Mesendoderm (in vitro differentiated cells): Measurements from ENCODE around the gene PNPT1.
"Not testable (repeated sequence)": the region's sequence is repeated elsewhere in the genome, so short reads cannot be mapped to it uniquely, and the experiment has no call there.

Experiments
- DNase-seq: peaks from one replicate; pipeline ENCODE4 v3.0.0; 2013
- H2AK5ac ChIP-seq: 2 replicates; pipeline ENCODE4 v1.6.1; 2013; ENCODE audit warnings: low read length, inconsistent platforms
- H2BK120ac ChIP-seq: 2 replicates; pipeline ENCODE4 v1.6.1; 2013; ENCODE audit warnings: low read depth, mild to moderate bottlenecking, low read length, moderate library complexity, mixed read lengths
- H2BK15ac ChIP-seq: replicated peaks from 2 replicates; pipeline ENCODE4 v1.6.1; 2013; ENCODE audit warnings: low read depth, mild to moderate bottlenecking, moderate library complexity
- H2BK5ac ChIP-seq: 2 replicates; pipeline ENCODE4 v1.6.1; 2013; ENCODE audit warnings: low read length, inconsistent platforms
- H3K18ac ChIP-seq: 2 replicates; pipeline ENCODE4 v1.6.1; 2013; ENCODE audit warnings: mild to moderate bottlenecking, low read length, mixed read lengths
- H3K23ac ChIP-seq: one replicate; pipeline ENCODE4 v1.6.1; 2013; ENCODE audit warnings: low read length
- H3K27ac ChIP-seq: 2 replicates; pipeline ENCODE4 v1.5.1; 2013; ENCODE audit warnings: low read depth, mild to moderate bottlenecking, inconsistent platforms, low read length, moderate library complexity
- H3K27me3 ChIP-seq: 2 replicates; pipeline ENCODE4 v1.6.1; 2013; ENCODE audit warnings: low read length, control low read depth, mild to moderate bottlenecking, inconsistent platforms; ENCODE audit not compliant: insufficient read depth, poor library complexity
- H3K36me3 ChIP-seq: 2 replicates; pipeline ENCODE4 v1.6.1; 2013; ENCODE audit warnings: low read length, inconsistent platforms; ENCODE audit not compliant: control insufficient read depth, insufficient read depth
- H3K4ac ChIP-seq: one replicate; pipeline ENCODE4 v1.6.1; 2013; ENCODE audit warnings: low read depth, mild to moderate bottlenecking, low read length, moderate library complexity
- H3K4me1 ChIP-seq: 2 replicates; pipeline ENCODE4 v1.6.1; 2013; ENCODE audit warnings: low read depth, low read length, inconsistent platforms; ENCODE audit not compliant: control insufficient read depth
- H3K4me2 ChIP-seq: 2 replicates; pipeline ENCODE4 v1.6.1; 2013; ENCODE audit warnings: low read length
- H3K4me3 ChIP-seq: 2 replicates; pipeline ENCODE4 v1.5.1; 2013; ENCODE audit warnings: mild to moderate bottlenecking, low read length
- H3K56ac ChIP-seq: one replicate; pipeline ENCODE4 v1.6.1; 2013; ENCODE audit warnings: low read length
- H3K79me1 ChIP-seq: 2 replicates; pipeline ENCODE4 v1.6.1; 2013; ENCODE audit warnings: low read length, inconsistent platforms
- H3K79me2 ChIP-seq: 2 replicates; pipeline ENCODE4 v1.6.1; 2013; ENCODE audit warnings: mild to moderate bottlenecking, low read length; ENCODE audit not compliant: control insufficient read depth, insufficient read depth
- H3K9ac ChIP-seq: 2 replicates; pipeline ENCODE4 v1.6.1; 2013; ENCODE audit warnings: low read length, inconsistent platforms
- H4K5ac ChIP-seq: one replicate; pipeline ENCODE4 v1.6.1; 2013; ENCODE audit warnings: low read length
- H4K8ac ChIP-seq: one replicate; pipeline ENCODE4 v1.6.1; 2013; ENCODE audit warnings: low read depth, mild to moderate bottlenecking, control low read depth, low read length, moderate library complexity
- WGBS: extraction: QIAGEN DNeasy Blood & Tissue Kit; methylation state at CpG from one replicate; pipeline ENCODE4 v1.1.7; 2013; ENCODE audit warnings: low lambda C conversion rate, missing lambda C conversion rate; ENCODE audit not compliant: insufficient coverage; ENCODE audit errors: extremely low coverage; 5-methylcytosine and 5-hydroxymethylcytosine counted together

Gene PNPT1

GRCh38 chr2:55706258-55706657 is 12.6 kb upstream of the PNPT1 start:
- H3K4ac ChIP-seq, H2BK5ac ChIP-seq, H3K27ac ChIP-seq, H4K8ac ChIP-seq, DNase-seq, H3K36me3 ChIP-seq, H3K4me2 ChIP-seq, H3K27me3 ChIP-seq, H2AK5ac ChIP-seq, H2BK15ac ChIP-seq, H3K18ac ChIP-seq, H3K79me1 ChIP-seq, H2BK120ac ChIP-seq, H3K4me1 ChIP-seq, H4K5ac ChIP-seq, H3K23ac ChIP-seq, H3K9ac ChIP-seq, H3K79me2 ChIP-seq, H3K56ac ChIP-seq, H3K4me3 ChIP-seq: not testable (repeated sequence)
- no CpG with 5 or more reads among the region's 4 CpGs for WGBS

- H2BK15ac ChIP-seq, result no peak overlapping the region
- H4K8ac ChIP-seq, result no peak overlapping the region
- H3K9ac ChIP-seq, result no peak overlapping the region
- no peak for DNase-seq
- H4K5ac ChIP-seq, result no peak overlapping the region
- no peaks in the 10 kb centered on the region for H3K79me1 ChIP-seq
- H3K4me3 ChIP-seq, result no peak overlapping the region
- no peaks in the 10 kb centered on the region for H3K79me2 ChIP-seq
- no peaks in the 10 kb centered on the region for H3K36me3 ChIP-seq
- no peak overlapping the region for H3K18ac ChIP-seq
- H3K27ac ChIP-seq, result no peak overlapping the region
- H2BK120ac ChIP-seq, result no peak overlapping the region
- H3K4me2 ChIP-seq, result no peak overlapping the region
- no peak overlapping the region for H3K4ac ChIP-seq
- H3K23ac ChIP-seq, result no peak overlapping the region
- no peak overlapping the region for H2BK5ac ChIP-seq
- WGBS, result no CpG with 5 or more reads among the region's 7 CpGs
- no peak overlapping the region for H3K56ac ChIP-seq
- H3K4me1 ChIP-seq, result no peaks in the 10 kb centered on the region
- H3K27me3 ChIP-seq, result no peaks in the 10 kb centered on the region
- H2AK5ac ChIP-seq, result no peak overlapping the region
These were observed 11.5 kb upstream of the PNPT1 start for GRCh38 chr2:55705027-55705653.

- Histone ChIP-seq H2BK5ac (no peak overlapping the region), H3K18ac (no peak overlapping the region), H3K56ac (no peak overlapping the region), H2BK120ac (no peak overlapping the region), H2BK15ac (no peak overlapping the region), H4K8ac (no peak overlapping the region), H2AK5ac (no peak overlapping the region), H3K9ac (no peak overlapping the region), H4K5ac (no peak overlapping the region), H3K23ac (no peak overlapping the region), H3K79me1 (no peaks in the 10 kb centered on the region), H3K36me3 (no peaks in the 10 kb centered on the region), H3K79me2 (no peaks in the 10 kb centered on the region), H3K4me2 (no peak overlapping the region), H3K4ac (no peak overlapping the region), H3K27me3 (no peaks in the 10 kb centered on the region), H3K4me1 (peaks cover 3% of the 10 kb centered on the region), H3K27ac (no peak overlapping the region), H3K4me3 (no peak overlapping the region)
- WGBS, result no CpG with 5 or more reads among the region's 4 CpGs
- DNase-seq, result no peak
These were observed 9.7 kb upstream of the PNPT1 start for GRCh38 chr2:55703350-55703749.

DNA sequence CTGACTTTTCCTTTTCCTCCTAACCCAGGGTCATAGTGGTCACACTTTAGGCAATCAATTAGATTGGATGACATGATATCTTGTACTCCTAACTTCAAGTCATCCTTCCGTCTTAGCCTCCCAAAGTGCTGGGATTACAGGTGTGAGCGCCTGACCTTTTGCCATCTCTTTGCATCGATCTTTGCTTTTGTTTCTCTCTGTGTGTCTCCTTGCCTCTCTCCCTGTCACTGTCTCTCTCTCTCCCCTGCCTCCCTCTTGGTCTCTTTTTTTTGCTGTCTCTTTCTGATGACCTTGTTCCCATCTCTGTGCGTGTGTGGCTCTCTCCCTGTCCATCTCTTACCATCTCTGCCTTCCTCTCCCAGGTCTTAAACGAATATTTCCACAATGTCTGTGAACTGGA is 904 bp downstream of the PNPT1 start:
- not testable (repeated sequence) for H3K23ac ChIP-seq, H3K36me3 ChIP-seq, H3K4ac ChIP-seq, H2AK5ac ChIP-seq, H3K4me1 ChIP-seq, H3K79me1 ChIP-seq, H3K27me3 ChIP-seq, H4K8ac ChIP-seq, H2BK120ac ChIP-seq, H4K5ac ChIP-seq, DNase-seq, H3K18ac ChIP-seq, H2BK5ac ChIP-seq, H3K27ac ChIP-seq, H2BK15ac ChIP-seq
- Histone ChIP-seq H3K9ac (peak overlapping the region; percentile 93), H3K56ac (peak overlapping the region; percentile 93), H3K4me2 (peak overlapping the region; percentile 52), H3K4me3 (peak overlapping the region; percentile 94), H3K79me2 (peaks cover 31% of the 10 kb centered on the region)
- WGBS, result no CpG with 5 or more reads among the region's 5 CpGs

DNA sequence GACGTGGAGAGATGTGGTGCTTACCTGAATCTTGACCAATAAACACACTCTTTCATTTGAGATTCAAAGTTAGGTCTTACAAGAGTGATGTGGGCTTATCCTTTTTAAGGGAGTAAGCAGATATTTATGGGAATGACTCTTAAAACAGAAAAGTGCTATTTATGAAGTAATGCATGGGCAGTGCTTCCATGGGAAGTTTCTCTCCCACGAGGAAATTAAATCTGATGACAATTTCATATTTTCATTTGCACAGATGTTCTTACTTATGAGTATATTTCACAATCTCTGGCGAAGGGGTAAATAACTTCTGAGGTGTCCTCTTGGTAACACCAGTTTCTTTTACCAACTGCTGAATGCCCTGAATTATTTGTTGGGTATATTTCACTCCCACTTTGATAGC is 21.0 kb downstream of the PNPT1 start:
- no peak overlapping the region for H3K9ac ChIP-seq
- no peak overlapping the region for H2AK5ac ChIP-seq
- H3K4me2 ChIP-seq, result no peak overlapping the region
- H4K8ac ChIP-seq, result no peak overlapping the region
- H2BK120ac ChIP-seq, result no peak overlapping the region
- H3K56ac ChIP-seq, result no peak overlapping the region
- no CpG with 5 or more reads among the region's 3 CpGs for WGBS
- no peak overlapping the region for H3K18ac ChIP-seq
- no peak overlapping the region for H3K4me3 ChIP-seq
- no peak overlapping the region for H4K5ac ChIP-seq
- H3K27ac ChIP-seq, result no peak overlapping the region
- H3K36me3 ChIP-seq, result no peaks in the 10 kb centered on the region
- H3K4ac ChIP-seq, result no peak overlapping the region
- no peaks in the 10 kb centered on the region for H3K79me1 ChIP-seq
- no peak overlapping the region for H2BK5ac ChIP-seq
- no peak for DNase-seq
- H3K23ac ChIP-seq, result no peak overlapping the region
- no peaks in the 10 kb centered on the region for H3K27me3 ChIP-seq
- H2BK15ac ChIP-seq, result no peak overlapping the region
- no peaks in the 10 kb centered on the region for H3K79me2 ChIP-seq
- no peaks in the 10 kb centered on the region for H3K4me1 ChIP-seq

DNA sequence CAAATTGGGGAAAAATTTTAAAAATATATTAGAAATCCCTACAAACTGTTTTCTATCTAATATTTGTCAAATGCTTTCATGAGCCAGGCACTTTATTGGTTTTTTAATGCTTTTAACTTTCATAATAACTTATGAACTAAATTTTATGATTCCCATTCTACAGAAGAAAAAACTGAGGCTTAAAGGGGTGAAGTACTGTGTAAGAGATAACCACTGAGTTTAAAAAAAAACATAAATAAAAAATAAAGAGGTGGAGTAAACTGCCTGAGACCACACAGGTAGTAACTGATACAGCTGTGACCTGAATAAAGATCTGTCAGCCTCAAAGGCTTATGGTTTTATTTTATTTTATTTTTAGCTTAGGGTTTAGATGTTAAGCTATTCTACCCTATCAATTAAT is 24.7 kb downstream of the PNPT1 start:
- H3K36me3 ChIP-seq, result no peaks in the 10 kb centered on the region
- no peak overlapping the region for H3K9ac ChIP-seq
- H2AK5ac ChIP-seq, result no peak overlapping the region
- H2BK120ac ChIP-seq, result no peak overlapping the region
- H3K18ac ChIP-seq, result no peak overlapping the region
- H3K56ac ChIP-seq, result no peak overlapping the region
- no peak overlapping the region for H3K4me2 ChIP-seq
- H3K79me2 ChIP-seq, result no peaks in the 10 kb centered on the region
- H4K8ac ChIP-seq, result no peak overlapping the region
- no peaks in the 10 kb centered on the region for H3K79me1 ChIP-seq
- no peaks in the 10 kb centered on the region for H3K4me1 ChIP-seq
- H3K4ac ChIP-seq, result no peak overlapping the region
- no peak overlapping the region for H3K27ac ChIP-seq
- H3K27me3 ChIP-seq, result no peaks in the 10 kb centered on the region
- H2BK15ac ChIP-seq, result no peak overlapping the region
- H3K23ac ChIP-seq, result no peak overlapping the region
- no peak overlapping the region for H2BK5ac ChIP-seq
- no peak overlapping the region for H4K5ac ChIP-seq
- DNase-seq, result no peak
- no peak overlapping the region for H3K4me3 ChIP-seq
